Brain microvascular endothelial cell (primary cell): ENCODE data around the gene SPOCK2.

Experiments used
- DNase-seq: peaks from one replicate; pipeline ENCODE4 v3.0.0-alpha.2; 2020
- H3K27ac ChIP-seq: fragments of 250-450 bp; sonication (Bioruptor Pico); 2 replicates; pipeline ENCODE4 v1.5.1; 2020; ENCODE audit warnings: mild to moderate bottlenecking, moderate library complexity
- H3K27me3 ChIP-seq: fragments of 250-450 bp; sonication (Bioruptor Pico); replicated peaks from 2 replicates; pipeline ENCODE4 v1.5.1; 2020; ENCODE audit warnings: mild to moderate bottlenecking
- H3K36me3 ChIP-seq: fragments of 250-450 bp; sonication (Bioruptor Pico); replicated peaks from 2 replicates; pipeline ENCODE4 v1.5.1; 2020; ENCODE audit warnings: mild to moderate bottlenecking
- H3K4me3 ChIP-seq: 2 replicates; pipeline ENCODE4 v1.5.1; 2011; ENCODE audit warnings: low read depth, mild to moderate bottlenecking, control low read depth, low read length, moderate library complexity
- in situ Hi-C: cut with HindIII; loops from 2 replicates; pipeline ENCODE4 v1.10.0; 2017; ENCODE audit warnings: low sequenced_read_pairs, low pct_ligation_motif_present
- TF ChIP-seq, protein P1 (sequence below): IDR thresholded peaks from 2 replicates; pipeline ENCODE4 v1.5.1; 2011; ENCODE audit warnings: low read depth, mild to moderate bottlenecking, moderate library complexity, low read length, control low read depth, inconsistent platforms; ENCODE audit errors: missing control alignments

The SPOCK2 gene

DNA sequence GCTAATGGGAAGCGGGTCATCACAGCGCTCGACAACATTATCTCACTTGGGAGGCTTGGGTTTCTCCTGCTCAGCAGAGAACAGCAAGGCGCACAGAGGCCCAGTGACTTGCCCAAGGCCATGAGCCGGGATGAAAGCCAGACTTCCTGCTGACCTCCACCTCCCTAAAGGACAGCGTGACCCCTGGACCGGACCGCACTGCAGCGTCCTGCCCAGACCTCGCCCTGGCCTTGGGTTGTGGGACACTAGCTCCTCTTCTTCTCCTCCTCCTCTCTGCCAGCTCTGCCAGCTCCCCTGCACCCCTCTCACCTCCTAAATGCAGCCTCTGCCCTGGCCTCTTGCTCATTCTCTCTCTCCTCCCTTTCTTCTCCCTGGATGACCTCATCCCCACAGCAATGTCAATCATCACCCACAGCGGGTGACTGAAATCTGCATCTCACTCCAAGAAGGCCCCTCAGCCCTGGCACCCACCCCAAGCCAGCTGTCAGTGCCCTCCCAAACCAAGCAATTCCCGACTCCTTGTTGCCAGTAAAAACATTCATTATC lies 19.4 kb downstream of the SPOCK2 start:
- no peaks in the 10 kb centered on the region for H3K27me3 ChIP-seq
- no peak overlapping the region for H3K4me3 ChIP-seq
- TF ChIP-seq, protein P1, sequence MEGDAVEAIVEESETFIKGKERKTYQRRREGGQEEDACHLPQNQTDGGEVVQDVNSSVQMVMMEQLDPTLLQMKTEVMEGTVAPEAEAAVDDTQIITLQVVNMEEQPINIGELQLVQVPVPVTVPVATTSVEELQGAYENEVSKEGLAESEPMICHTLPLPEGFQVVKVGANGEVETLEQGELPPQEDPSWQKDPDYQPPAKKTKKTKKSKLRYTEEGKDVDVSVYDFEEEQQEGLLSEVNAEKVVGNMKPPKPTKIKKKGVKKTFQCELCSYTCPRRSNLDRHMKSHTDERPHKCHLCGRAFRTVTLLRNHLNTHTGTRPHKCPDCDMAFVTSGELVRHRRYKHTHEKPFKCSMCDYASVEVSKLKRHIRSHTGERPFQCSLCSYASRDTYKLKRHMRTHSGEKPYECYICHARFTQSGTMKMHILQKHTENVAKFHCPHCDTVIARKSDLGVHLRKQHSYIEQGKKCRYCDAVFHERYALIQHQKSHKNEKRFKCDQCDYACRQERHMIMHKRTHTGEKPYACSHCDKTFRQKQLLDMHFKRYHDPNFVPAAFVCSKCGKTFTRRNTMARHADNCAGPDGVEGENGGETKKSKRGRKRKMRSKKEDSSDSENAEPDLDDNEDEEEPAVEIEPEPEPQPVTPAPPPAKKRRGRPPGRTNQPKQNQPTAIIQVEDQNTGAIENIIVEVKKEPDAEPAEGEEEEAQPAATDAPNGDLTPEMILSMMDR: no peak
- H3K27ac ChIP-seq: no peak overlapping the region
- DNase-seq: no peak
- in situ Hi-C loops: no loop called here
- H3K36me3 ChIP-seq: no peaks in the 10 kb centered on the region

DNA sequence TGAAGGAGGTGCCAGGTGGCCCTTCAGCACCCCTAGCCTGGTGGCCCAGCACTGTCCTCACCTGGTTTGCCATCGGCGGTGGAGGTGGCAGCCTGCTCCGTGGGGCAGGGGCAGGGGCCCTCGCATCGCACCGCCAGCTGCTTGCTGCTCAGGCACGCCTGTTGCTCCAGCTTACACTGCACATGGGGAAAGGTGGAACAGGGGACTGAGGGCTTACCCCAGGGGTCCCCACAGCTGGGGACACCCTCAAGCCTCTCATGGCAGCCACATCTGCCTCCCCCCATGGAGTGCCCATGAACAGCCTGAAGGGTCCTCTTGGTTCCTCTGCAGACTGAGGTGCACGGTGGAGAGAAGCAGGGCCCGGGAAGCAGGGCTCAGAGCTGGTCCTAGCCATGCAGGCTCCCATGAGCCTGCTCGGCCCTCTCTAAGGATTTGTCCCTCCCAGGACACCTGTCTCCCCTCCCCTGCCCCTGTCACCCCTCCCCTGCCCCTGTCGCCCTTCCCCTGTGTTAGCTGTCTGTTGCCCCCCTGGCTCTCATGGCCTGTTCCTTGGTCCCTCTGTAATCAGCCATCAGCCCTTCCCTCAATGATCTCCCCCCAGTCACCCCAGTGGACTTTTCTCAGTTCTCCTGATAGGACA lies 20.1 kb downstream of the SPOCK2 start:
- Histone ChIP-seq H3K36me3 (no peaks in the 10 kb centered on the region), H3K27ac (no peak overlapping the region), H3K27me3 (no peaks in the 10 kb centered on the region), H3K4me3 (no peak overlapping the region)
- in situ Hi-C loops: no loop called here
- TF ChIP-seq, protein P1: no peak
- no peak for DNase-seq

DNA sequence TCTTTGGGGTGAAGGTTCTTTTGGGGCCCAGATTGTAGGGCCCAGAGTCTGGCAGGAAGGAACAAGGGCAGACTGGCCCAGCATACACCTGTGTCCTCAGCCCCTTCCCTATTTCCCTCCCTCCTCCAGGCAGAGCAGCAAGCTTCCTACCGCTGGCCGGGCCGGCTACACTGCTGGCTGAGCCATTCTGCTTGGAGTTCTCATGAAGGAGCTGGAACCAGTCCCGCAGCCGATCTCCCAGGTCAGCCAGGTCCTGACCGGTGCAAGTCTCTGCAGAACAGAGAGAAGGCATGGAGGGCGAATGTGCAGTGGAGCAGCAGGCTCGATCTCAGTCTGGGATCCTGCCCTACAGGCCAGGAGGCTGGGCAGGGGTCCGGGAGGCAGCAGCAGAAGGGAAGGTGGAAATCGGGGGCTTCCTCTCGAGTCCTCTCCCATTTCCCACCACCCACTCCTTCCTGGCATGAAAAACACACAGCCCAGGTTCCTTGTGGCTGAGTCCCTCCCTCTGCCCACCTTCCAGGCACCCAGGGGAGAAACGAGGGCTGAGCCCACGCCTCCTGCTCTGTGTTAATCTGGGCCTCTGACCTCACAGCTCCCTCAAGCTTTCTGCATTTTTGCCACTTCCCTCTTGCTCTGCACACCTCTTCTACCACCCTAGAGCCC lies 20.8 kb downstream of the SPOCK2 start:
- Histone ChIP-seq H3K4me3 (no peak overlapping the region), H3K27ac (no peak overlapping the region), H3K27me3 (no peaks in the 10 kb centered on the region), H3K36me3 (no peaks in the 10 kb centered on the region)
- in situ Hi-C loops: no loop called here
- TF ChIP-seq, protein P1: no peak
- DNase-seq: no peak

DNA sequence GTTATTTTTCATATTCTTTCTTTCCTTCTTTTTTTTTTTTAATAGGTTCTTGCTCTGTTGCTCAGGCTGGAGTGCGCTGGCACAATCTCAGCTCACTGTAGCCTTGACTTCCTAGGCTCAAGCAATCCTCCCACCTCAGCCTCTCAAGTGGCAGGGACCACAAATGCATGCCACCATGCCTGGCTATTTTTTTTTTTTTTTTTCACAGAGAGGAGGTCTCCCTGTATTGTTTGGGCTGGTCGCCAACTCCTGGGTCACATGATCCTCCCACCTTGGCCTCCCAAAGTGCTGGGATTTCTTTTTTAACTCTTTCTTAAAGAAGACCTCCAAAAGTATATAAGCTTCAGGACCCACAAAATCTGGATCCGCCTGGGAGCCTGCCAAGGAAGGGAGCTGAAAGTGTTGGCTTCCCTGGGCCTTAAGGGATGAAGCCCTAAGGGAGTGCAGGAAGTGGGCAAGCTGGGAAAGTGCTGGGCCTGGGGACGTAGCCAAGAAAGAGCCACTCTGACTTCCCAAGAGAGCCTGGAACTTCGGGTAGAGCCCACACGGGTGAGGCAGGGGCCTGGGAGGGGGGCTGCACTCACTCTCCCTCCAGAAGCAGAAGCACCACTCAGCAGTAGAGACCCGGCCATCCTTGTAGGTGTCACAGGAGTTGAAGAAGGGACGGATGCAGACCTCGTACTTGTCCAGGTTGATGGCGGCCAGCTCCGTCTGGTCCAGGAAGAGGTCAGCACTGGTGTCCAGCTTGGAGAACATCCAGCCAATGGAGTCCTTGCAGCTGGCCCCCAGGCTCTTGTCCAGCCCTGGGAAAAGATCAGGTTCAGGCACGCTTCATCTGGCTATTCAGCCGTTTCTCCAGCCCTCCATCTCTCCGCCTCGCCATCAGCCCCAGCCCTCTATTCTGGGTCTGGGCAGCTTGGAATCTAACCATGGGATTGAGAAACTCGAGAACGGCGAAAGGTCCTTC lies 21.8 kb downstream of the SPOCK2 start:
- Histone ChIP-seq H3K36me3 (no peaks in the 10 kb centered on the region), H3K27me3 (no peaks in the 10 kb centered on the region), H3K4me3 (no peak overlapping the region), H3K27ac (no peak overlapping the region)
- DNase-seq: no peak
- TF ChIP-seq, protein P1: no peak
- in situ Hi-C loops: no loop called here

DNA sequence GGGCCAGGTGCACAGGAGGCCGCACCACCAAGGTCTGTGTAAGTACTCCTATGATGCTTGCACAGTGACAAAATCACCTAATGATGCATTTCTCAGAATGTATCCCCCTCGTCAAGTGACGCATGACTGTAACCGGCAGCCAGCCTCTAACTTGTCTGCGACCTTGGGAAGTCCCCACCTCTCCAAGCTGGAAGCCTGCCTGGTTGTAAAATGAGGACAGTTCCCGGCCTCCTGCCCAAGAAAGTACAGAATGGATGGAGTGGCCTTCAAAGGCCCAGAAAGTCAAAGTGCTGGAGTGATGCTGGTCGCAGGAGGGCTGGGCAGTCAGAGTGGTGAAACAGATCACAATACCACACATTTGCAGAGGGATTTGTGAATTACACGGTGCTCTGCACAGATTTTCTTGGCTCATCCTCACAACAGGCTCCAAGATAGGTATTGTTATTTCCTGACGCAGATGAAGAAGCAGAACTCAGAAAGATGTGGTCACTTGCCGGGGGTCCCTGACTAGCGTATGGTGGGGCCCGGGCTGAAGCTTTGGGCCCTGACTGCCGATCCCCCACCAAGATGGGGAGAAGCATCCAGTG lies 22.8 kb downstream of the SPOCK2 start:
- TF ChIP-seq, protein P1: no peak
- no peaks in the 10 kb centered on the region for H3K36me3 ChIP-seq
- DNase-seq: no peak
- H3K27ac ChIP-seq: no peak overlapping the region
- H3K27me3 ChIP-seq: no peaks in the 10 kb centered on the region
- in situ Hi-C loops: no loop called here
- H3K4me3 ChIP-seq: no peak overlapping the region
